GM12892 (cell line): Measurements from ENCODE around the gene SPATA13.
A peak's percentile ranks its signal among the peaks of the same experiment; 100 is the strongest.
"Not testable (repeated sequence)": the region's sequence is repeated elsewhere in the genome, so short reads cannot be mapped to it uniquely, and the experiment has no call there.

Experiments used
- DNase-seq: peaks from one replicate; pipeline ENCODE4 v3.0.0; 2011; ENCODE audit not compliant: insufficient read length
- FAIRE-seq: peaks from 2 replicates; lab custom pipeline; 2011; peaks lifted over from hg19 to GRCh38; lab: Jason Lieb, UNC
- POLR2A ChIP-seq: IDR thresholded peaks from 2 replicates; pipeline ENCODE4 v1.6.1; 2011; ENCODE audit warnings: low read depth, low read length, control low read depth
- POLR2AphosphoS5 ChIP-seq: IDR thresholded peaks from 2 replicates; pipeline ENCODE4 v1.6.1; 2011; ENCODE audit warnings: low read depth, low read length, control low read depth
- TAF1 ChIP-seq: IDR thresholded peaks from 2 replicates; pipeline ENCODE4 v1.6.1; 2011; ENCODE audit warnings: low read depth, mild to moderate bottlenecking, control low read depth, low read length, borderline replicate concordance

Gene SPATA13

GRCh38 chr13:24185591-24186232 lies 25.2 kb downstream of the SPATA13 start:
- FAIRE-seq, result no peak
- no peak for TF ChIP-seq POLR2AphosphoS5
- no peak for TF ChIP-seq TAF1
- no peak for TF ChIP-seq POLR2A
- DNase-seq, result no peak

GRCh38 chr13:24187185-24187584 lies 26.7 kb downstream of the SPATA13 start:
- TF ChIP-seq POLR2A (no peak), TAF1 (no peak), POLR2AphosphoS5 (no peak)
- FAIRE-seq (no peak), DNase-seq (no peak)

- no peak for TF ChIP-seq POLR2A
- TF ChIP-seq POLR2AphosphoS5, result no peak
- no peak for TF ChIP-seq TAF1
- DNase-seq (no peak), FAIRE-seq (no peak)
These were observed 31.7 kb downstream of the SPATA13 start for GRCh38 chr13:24192057-24192810.

GRCh38 chr13:24192811-24193162 lies 32.3 kb downstream of the SPATA13 start:
- no peak for DNase-seq
- TF ChIP-seq POLR2A, result no peak
- TF ChIP-seq POLR2AphosphoS5, result no peak
- no peak for TF ChIP-seq TAF1
- no peak for FAIRE-seq

- TF ChIP-seq POLR2AphosphoS5, result no peak
- FAIRE-seq (no peak), DNase-seq (no peak)
These were observed 33.9 kb downstream of the SPATA13 start for GRCh38 chr13:24194447-24194846.

GRCh38 chr13:24195626-24196025 lies 35.1 kb downstream of the SPATA13 start:
- no peak for FAIRE-seq
- DNase-seq, result no peak
- no peak for TF ChIP-seq POLR2A
- TF ChIP-seq TAF1, result no peak
- TF ChIP-seq POLR2AphosphoS5, result no peak

- DNase-seq (no peak), FAIRE-seq (no peak)
- TF ChIP-seq POLR2AphosphoS5 (no peak), POLR2A (no peak), TAF1 (no peak)
These were observed 36.2 kb downstream of the SPATA13 start for GRCh38 chr13:24196593-24197197.

- no peak for DNase-seq
- FAIRE-seq, result no peak
- no peak for TF ChIP-seq POLR2AphosphoS5
- TF ChIP-seq TAF1, result no peak
- no peak for TF ChIP-seq POLR2A
These were observed 38.5 kb downstream of the SPATA13 start for GRCh38 chr13:24199016-24199415.

GRCh38 chr13:24202215-24202614 lies 41.7 kb downstream of the SPATA13 start:
- FAIRE-seq (no peak), DNase-seq (no peak)
- TF ChIP-seq TAF1, result no peak
- TF ChIP-seq POLR2A, result no peak
- TF ChIP-seq POLR2AphosphoS5, result no peak

GRCh38 chr13:24203273-24203672 lies 42.8 kb downstream of the SPATA13 start:
- no peak for TF ChIP-seq POLR2AphosphoS5
- no peak for TF ChIP-seq TAF1
- TF ChIP-seq POLR2A, result no peak
- DNase-seq (no peak), FAIRE-seq (no peak)

GRCh38 chr13:24203811-24204210 lies 43.3 kb downstream of the SPATA13 start:
- TF ChIP-seq TAF1, result no peak
- no peak for TF ChIP-seq POLR2A
- no peak for TF ChIP-seq POLR2AphosphoS5
- FAIRE-seq (peak; percentile 78), DNase-seq (no peak)

GRCh38 chr13:24205076-24205475 lies 44.6 kb downstream of the SPATA13 start:
- not testable (repeated sequence) for FAIRE-seq, DNase-seq
